ENCODE measurements around the gene MYD88. TPM values are rescaled to one million over a fixed set of nuclear protein-coding genes. Genes with fewer than 3 reads are reported as not detected.
A peak's percentile ranks its signal among the peaks of the same experiment; 100 is the strongest.

The MYD88 gene
- total RNA-seq (10 to 100 TPM; 15.4 to 60.3 TPM), polyA plus RNA-seq (10 to 100 TPM; 37.0 to 51.1 TPM)

GRCh38 chr3:38138349-38139190 lies at the start of gene MYD88:
MYD88 (plus strand) TSS chr3:38138661; CDS start chr3:38138701, 40 bp downstream.
- peak within 1 kb of the TSS; percentile 82 to 92 for H3K9ac ChIP-seq (ENCODE audit: low read depth in 1 of 2, low read length in 2 of 2)
- H3K27ac ChIP-seq (ENCODE audit: low read depth in 1 of 2, low read length in 2 of 2): peak within 1 kb of the TSS; percentile 88 to 96
- H3K27me3 ChIP-seq (ENCODE audit: control insufficient read depth in 4 of 4, insufficient read depth in 4 of 4, low read length in 3 of 4): no peaks in the 10 kb centered on the region
- H3K36me3 ChIP-seq (ENCODE audit: control insufficient read depth in 4 of 4, insufficient read depth in 3 of 4, low read depth in 1 of 4, low read length in 3 of 4): peaks cover 2 to 19% (median 17%) of the 10 kb centered on the region in 4 donors
- 2% methylated on average over 65 of the region's 65 CpGs for WGBS
- TF ChIP-seq REST (IDR thresholded peaks at IDR 0.05) (peak; percentile 81), CTCF (IDR thresholded peaks at IDR 0.05; ENCODE audit: low read depth, low read length, missing input control) (no peak), SP1 (IDR thresholded peaks at IDR 0.05) (peak; percentile 38), RAD21 (IDR thresholded peaks at IDR 0.05) (peak; percentile 29 to 36), TAF1 (conservative IDR thresholded peaks at IDR 0.05) (peak; percentile 48), HNF4A (conservative IDR thresholded peaks at IDR 0.05) (peak; percentile 35 to 49), HNF4G (IDR thresholded peaks at IDR 0.05) (no peak), ATF3 (IDR thresholded peaks at IDR 0.05) (no peak), ZBTB33 (IDR thresholded peaks at IDR 0.05) (no peak), YY1 (IDR thresholded peaks at IDR 0.05) (peak; percentile 90), NR2F2 (IDR thresholded peaks at IDR 0.05) (no peak), MAX (IDR thresholded peaks at IDR 0.05) (no peak), EGR1 (IDR thresholded peaks at IDR 0.05; ENCODE audit: low read depth in 2 of 2) (peak; percentile 54 to 58), GABPA (IDR thresholded peaks at IDR 0.05 in 1 of 2, conservative IDR thresholded peaks at IDR 0.05 in 1 of 2) (peak in 1 of 2 donors; percentile 20), RXRA (IDR thresholded peaks at IDR 0.05) (no peak)
- H3K4me1 ChIP-seq (ENCODE audit: control insufficient read depth in 4 of 4, insufficient read depth in 4 of 4, low read length in 3 of 4): peaks cover 8 to 48% (median 38%) of the 10 kb centered on the region in 4 donors
- H3K4me3 ChIP-seq (ENCODE audit: low read depth in 1 of 3, low read length in 3 of 3): peak within 1 kb of the TSS; percentile 78 to 96 (median 83)
- H3K9me3 ChIP-seq (ENCODE audit: control insufficient read depth in 4 of 4, low read length in 3 of 4): no peaks in the 10 kb centered on the region
- DNase-seq (ENCODE audit: low spot score): peak; percentile 81

Data from liver (tissue), 9 donors.